GM23338 (cell line): ENCODE data around the gene GPRIN2.

Experiments
- CREB1 ChIP-seq: fragments of 250-450 bp; sonication (Bioruptor Pico); IDR thresholded peaks from 2 replicates; pipeline ENCODE4 v1.5.0; 2020; ENCODE audit warnings: low read depth, mild to moderate bottlenecking, moderate library complexity
- EZH2 ChIP-seq: fragments of 200-600 bp; sonication (generic); IDR thresholded peaks from one replicate; pipeline ENCODE4 v1.8.0; 2017; ENCODE audit warnings: antibody characterized with exemption, mild to moderate bottlenecking, low read depth; ENCODE audit not compliant: unreplicated experiment
- EZH2phosphoT487 ChIP-seq: fragments of 200-600 bp; sonication (generic); IDR thresholded peaks from one replicate; pipeline ENCODE4 v1.8.1; 2018; ENCODE audit warnings: antibody characterized with exemption; ENCODE audit not compliant: unreplicated experiment
- POLR2AphosphoS5 ChIP-seq: IDR thresholded peaks from 2 replicates; pipeline ENCODE4 v1.6.1; 2016; ENCODE audit warnings: antibody characterized with exemption, low read depth
- ZNF331 ChIP-seq: fragments of 250-450 bp; sonication (Bioruptor Pico); IDR thresholded peaks from 2 replicates; pipeline ENCODE4 v1.5.0; 2020; ENCODE audit warnings: low read depth, mild to moderate bottlenecking, moderate library complexity
- TF ChIP-seq, protein P1 (sequence below), 2 experiments: fragments of 200-600 bp in 1 of 2; sonication (generic) in 1 of 2; conservative IDR thresholded peaks; 2 replicates each; pipeline versions ENCODE4 v1.5.1 to v1.6.1; 2016 to 2017; ENCODE audit warnings: antibody characterized with exemption in 2 of 2, low read depth in 2 of 2, mild to moderate bottlenecking in 2 of 2, moderate library complexity in 1 of 2
- TF ChIP-seq, protein P2 (sequence below): IDR thresholded peaks from 2 replicates; pipeline ENCODE4 v1.6.1; 2016; ENCODE audit warnings: antibody characterized with exemption

DNA sequence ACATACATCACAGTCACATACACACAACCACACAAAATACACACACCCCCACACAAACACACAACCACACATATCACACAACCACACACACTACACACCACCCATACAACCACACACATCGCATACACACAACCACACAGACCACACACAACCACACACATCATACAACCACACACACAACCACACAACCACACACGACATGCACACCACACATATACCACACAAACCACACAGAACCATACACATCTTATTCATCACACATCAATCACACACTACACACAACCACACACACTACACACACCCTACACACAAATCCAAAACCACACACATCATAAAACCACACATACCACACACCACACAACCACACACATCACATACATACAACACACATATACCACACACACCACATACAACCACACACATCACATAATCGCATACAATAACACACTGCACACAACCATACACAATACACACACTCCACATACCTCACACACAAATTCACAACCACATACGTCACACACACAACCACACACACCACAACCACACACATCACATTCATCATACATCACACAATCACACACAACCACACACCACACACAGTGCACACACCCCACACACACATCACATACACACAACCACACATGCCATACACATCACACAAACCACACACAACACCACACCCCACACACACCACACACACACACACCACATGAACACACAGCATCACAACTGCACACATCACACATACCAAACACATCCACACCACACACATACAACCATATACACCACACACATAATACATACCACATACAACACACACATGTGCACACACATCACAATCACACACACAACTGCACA, 30.4 kb downstream of the GPRIN2 start:
- TF ChIP-seq, protein P1, sequence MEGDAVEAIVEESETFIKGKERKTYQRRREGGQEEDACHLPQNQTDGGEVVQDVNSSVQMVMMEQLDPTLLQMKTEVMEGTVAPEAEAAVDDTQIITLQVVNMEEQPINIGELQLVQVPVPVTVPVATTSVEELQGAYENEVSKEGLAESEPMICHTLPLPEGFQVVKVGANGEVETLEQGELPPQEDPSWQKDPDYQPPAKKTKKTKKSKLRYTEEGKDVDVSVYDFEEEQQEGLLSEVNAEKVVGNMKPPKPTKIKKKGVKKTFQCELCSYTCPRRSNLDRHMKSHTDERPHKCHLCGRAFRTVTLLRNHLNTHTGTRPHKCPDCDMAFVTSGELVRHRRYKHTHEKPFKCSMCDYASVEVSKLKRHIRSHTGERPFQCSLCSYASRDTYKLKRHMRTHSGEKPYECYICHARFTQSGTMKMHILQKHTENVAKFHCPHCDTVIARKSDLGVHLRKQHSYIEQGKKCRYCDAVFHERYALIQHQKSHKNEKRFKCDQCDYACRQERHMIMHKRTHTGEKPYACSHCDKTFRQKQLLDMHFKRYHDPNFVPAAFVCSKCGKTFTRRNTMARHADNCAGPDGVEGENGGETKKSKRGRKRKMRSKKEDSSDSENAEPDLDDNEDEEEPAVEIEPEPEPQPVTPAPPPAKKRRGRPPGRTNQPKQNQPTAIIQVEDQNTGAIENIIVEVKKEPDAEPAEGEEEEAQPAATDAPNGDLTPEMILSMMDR (conservative IDR thresholded peaks at IDR 0.05; ENCODE audit: low read depth in 2 of 2): no peak
- TF ChIP-seq EZH2 (no peak), POLR2AphosphoS5 (no peak), CREB1 (no peak), ZNF331 (CRISPR knock-in tag) (no peak), EZH2phosphoT487 (no peak)
- TF ChIP-seq, protein P2, sequence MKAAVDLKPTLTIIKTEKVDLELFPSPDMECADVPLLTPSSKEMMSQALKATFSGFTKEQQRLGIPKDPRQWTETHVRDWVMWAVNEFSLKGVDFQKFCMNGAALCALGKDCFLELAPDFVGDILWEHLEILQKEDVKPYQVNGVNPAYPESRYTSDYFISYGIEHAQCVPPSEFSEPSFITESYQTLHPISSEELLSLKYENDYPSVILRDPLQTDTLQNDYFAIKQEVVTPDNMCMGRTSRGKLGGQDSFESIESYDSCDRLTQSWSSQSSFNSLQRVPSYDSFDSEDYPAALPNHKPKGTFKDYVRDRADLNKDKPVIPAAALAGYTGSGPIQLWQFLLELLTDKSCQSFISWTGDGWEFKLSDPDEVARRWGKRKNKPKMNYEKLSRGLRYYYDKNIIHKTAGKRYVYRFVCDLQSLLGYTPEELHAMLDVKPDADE: no peak
